HG03571 (cell line): ENCODE measurements around the gene POU4F3.
"Not testable (repeated sequence)": the region's sequence is repeated elsewhere in the genome, so short reads cannot be mapped to it uniquely, and the experiment has no call there.

Source experiments
- ATAC-seq: cut with Tn5 transposase; IDR thresholded peaks from one replicate; pipeline ENCODE4 v1.9.1; 2021; ENCODE audit not compliant: unreplicated experiment

The POU4F3 gene

GRCh38 chr5:146338774-146339714 lies at the start of gene POU4F3:
TSS of gene POU4F3 (plus strand) at chr5:146338839. CDS start at chr5:146339113, 274 bp downstream.
- ATAC-seq: no peak

GRCh38 chr5:146290318-146290717 lies 48.3 kb upstream of the POU4F3 start:
- no peak for ATAC-seq

DNA sequence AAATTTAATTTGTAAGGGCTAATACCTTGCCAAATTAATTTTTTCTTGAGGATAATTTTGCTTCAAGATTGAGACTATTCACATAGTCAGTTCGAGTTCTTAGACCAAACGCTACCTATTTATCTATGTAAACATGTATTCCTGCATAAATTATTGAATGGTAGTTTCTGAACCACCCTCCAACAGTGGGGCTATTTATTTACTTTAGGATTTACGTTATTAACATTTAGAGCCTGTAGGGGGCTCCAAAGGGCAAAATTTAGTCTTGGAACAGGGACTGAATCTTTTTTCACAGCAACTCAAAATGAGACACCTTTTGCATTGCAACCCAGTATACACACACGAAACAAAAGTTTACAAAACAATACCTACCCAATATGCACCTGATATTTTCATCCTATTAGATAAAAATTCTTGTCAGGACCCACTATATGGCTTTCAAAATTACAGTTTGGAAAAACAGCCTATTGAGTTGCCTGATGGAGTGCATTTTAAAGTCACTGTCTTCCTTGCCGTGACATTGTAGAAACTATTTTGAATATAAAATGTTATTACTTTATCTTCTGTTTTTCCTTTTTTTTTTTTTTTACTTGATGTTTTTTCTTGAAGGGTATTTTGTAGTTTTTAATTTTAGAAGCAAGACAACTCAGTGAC lies 47.1 kb upstream of the POU4F3 start:
- peak; percentile 61 for ATAC-seq

DNA sequence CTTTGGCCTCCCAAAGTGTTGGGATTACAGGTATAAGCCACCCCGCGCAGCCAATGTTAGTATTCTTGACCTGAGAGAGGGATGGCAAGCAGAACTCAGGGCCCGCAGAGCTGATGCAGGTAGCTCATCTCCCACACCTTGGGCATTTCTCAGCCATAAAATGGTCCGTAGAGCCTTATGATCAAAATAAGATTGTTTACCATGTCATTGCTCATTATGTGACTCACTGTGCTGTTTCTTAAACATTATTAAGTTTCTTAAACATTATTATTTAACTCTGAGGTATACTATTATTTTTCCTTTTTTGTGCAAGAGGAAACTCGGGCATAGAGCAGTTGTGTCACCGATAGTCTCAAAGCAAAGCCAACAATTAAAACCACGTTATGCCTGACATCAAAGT lies 42.4 kb upstream of the POU4F3 start:
- no peak for ATAC-seq

DNA sequence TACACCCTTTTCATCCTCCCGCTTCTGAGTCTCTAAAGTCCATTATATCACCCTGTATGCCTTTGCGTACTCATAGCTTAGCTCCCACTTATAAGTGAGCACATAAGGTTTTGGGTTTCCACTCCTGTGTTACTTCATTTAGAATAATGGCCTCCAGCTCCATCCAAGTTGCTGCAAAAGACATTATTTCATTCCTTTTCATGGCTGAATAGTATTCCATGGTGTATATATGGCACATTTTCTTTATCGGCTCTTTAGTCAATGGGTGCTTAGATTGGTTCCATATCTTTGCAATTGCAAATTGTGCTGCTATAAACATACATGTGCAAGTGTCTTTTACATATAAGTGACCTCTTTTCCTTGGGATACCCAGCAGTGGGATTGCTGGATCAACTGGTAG lies 39.7 kb upstream of the POU4F3 start:
- not testable (repeated sequence) for ATAC-seq

DNA sequence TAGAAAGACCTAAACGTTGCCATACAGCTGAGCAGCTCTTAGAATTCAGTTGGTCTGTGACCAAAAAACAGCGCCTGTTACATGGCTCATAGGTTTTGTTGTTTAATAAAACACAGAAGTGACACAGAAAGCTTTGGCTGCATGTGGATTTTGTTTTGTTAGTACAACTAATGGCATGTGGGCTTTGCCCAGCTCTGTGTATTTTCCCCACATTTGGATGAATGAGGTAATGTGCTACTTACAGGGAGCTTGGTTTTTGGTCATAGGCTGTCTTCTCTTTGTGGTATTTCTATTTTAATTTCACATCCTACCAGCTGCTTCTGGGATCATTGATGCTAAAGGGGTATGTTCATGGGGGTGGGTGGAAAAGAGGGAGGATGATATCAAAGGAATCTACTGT lies 37.0 kb upstream of the POU4F3 start:
- no peak for ATAC-seq

- ATAC-seq: no peak
Measured at GRCh38 chr5:146302406-146302805, 36.2 kb upstream of the POU4F3 start.

GRCh38 chr5:146306838-146307237 lies 31.8 kb upstream of the POU4F3 start:
- no peak for ATAC-seq

- no peak for ATAC-seq
Measured at GRCh38 chr5:146307796-146308195, 30.8 kb upstream of the POU4F3 start.

GRCh38 chr5:146310540-146310939 lies 28.1 kb upstream of the POU4F3 start:
- no peak for ATAC-seq

GRCh38 chr5:146311278-146311677 lies 27.4 kb upstream of the POU4F3 start:
- no peak for ATAC-seq

- no peak for ATAC-seq
Measured at GRCh38 chr5:146313027-146313426, 25.6 kb upstream of the POU4F3 start.

- ATAC-seq: no peak
Measured at GRCh38 chr5:146321571-146321970, 17.1 kb upstream of the POU4F3 start.

DNA sequence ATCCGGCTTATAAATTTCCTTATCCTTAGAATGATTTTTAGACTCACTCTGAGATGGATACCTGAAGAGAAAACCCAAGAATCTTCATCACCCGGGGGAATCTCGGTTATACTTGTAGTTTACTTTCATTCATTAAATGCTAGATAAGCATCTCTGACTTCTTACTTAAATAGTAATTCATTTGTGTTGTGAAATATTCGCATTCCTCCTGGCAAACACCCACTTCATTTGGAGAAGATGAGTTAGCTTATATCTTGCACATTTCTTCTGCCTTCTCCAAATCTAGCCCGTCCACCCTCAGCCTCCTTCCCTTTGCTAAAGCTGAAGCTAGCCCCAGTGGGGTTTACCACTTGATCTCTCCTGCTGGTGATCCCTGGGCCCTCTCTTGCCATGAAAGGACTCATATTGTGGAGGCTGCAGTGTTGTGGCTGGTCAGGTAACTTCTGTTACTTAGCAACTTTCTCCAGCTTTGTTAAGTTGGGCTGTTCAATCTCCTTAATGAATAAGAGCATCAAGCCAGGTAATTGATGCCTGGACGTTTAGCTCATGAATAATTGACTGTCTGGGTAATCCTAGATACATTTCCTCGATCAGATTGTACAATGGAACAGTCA lies 11.3 kb upstream of the POU4F3 start:
- no peak for ATAC-seq

- ATAC-seq: no peak
Measured at GRCh38 chr5:146327989-146328388, 10.7 kb upstream of the POU4F3 start.

GRCh38 chr5:146329697-146330096 lies 8.9 kb upstream of the POU4F3 start:
- no peak for ATAC-seq

DNA sequence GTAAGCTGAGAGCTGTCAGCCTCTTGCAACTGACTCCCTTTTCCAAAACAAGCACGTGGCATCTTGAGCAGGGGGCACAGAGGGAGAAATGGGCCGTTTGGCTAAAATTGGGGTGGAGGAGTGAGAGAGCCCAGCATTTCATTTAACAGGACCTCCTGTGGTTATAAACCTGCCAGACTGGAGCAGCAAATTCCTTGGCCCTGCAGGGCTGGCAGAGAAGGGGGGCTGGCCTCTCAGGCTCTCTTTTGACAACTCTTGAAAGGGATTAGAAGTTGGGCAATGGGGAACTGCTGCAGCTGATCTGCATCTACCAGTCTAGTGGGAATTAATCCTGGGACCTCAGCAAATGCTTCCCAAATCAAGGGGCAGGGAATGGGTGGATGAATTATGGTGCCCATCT lies 7.2 kb upstream of the POU4F3 start:
- no peak for ATAC-seq

DNA sequence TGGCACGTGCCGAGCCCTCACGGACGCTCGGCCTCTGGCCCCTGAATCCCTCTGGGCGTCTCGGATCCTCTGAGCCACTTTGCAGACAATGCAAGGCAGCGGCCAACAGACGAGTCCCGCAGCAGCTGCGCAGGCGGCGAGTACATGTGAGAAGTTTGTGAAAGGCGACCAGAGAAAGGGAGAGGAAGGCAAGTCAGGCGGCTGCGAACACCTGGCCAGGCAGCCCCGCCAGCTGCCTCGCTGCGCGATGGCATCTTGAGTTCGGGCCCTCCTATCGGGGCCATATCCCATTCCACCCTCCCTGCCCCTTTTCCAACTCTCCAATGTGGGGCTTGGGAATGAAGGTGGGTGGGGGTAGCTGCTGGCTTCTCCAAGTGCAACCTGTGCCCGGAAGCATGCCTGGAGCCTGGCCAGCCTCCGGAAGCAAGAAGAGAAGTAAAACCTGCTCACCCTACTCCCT lies 4.5 kb upstream of the POU4F3 start:
- no peak for ATAC-seq

DNA sequence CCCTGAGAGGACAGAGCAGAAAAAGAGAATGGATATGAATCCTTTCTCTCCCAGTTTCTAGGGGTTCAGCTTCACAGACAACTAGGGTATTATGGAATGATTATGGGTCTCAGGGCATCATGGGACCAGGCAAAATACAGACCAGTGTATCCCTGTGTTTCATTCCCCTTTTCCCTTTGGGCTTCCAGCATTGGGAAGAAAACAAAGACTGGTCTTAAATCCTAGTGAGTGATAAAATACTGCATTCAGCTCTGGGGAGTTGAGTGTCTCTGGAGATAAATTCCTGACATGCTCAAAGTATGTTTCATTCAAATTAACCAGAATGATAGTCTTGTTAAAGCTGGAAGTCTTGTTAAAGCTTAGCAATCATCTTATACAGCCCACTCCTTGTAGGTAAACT lies 2.4 kb upstream of the POU4F3 start:
- no peak for ATAC-seq

- no peak for ATAC-seq
Measured at GRCh38 chr5:146337264-146337904, 1.3 kb upstream of the POU4F3 start.

GRCh38 chr5:146337928-146338327 lies 711 bp upstream of the POU4F3 start:
- ATAC-seq: no peak
